ENCODE data around the gene BBOX1.

- TF ChIP-seq ZBTB7A (IDR thresholded peaks at IDR 0.05; ENCODE audit: low read depth) (no peak), FOXM1 (IDR thresholded peaks at IDR 0.05; ENCODE audit: borderline replicate concordance, low read depth) (no peak), TEAD4 (IDR thresholded peaks at IDR 0.05) (no peak), MAX (IDR thresholded peaks at IDR 0.05) (no peak), YY1 (IDR thresholded peaks at IDR 0.05; ENCODE audit: low read depth) (no peak), TAF1 (IDR thresholded peaks at IDR 0.05; ENCODE audit: low read depth) (no peak), TCF12 (IDR thresholded peaks at IDR 0.05; ENCODE audit: low read depth) (no peak), CREB1 (IDR thresholded peaks at IDR 0.05; ENCODE audit: low read depth) (no peak), EP300 (IDR thresholded peaks at IDR 0.05; ENCODE audit: borderline replicate concordance) (no peak), CEBPB (IDR thresholded peaks at IDR 0.05) (no peak), RAD21 (IDR thresholded peaks at IDR 0.05; ENCODE audit: low read depth) (no peak), EGR1 (IDR thresholded peaks at IDR 0.05) (no peak), USF1 (IDR thresholded peaks at IDR 0.05) (no peak)
- TF ChIP-seq, protein P1, sequence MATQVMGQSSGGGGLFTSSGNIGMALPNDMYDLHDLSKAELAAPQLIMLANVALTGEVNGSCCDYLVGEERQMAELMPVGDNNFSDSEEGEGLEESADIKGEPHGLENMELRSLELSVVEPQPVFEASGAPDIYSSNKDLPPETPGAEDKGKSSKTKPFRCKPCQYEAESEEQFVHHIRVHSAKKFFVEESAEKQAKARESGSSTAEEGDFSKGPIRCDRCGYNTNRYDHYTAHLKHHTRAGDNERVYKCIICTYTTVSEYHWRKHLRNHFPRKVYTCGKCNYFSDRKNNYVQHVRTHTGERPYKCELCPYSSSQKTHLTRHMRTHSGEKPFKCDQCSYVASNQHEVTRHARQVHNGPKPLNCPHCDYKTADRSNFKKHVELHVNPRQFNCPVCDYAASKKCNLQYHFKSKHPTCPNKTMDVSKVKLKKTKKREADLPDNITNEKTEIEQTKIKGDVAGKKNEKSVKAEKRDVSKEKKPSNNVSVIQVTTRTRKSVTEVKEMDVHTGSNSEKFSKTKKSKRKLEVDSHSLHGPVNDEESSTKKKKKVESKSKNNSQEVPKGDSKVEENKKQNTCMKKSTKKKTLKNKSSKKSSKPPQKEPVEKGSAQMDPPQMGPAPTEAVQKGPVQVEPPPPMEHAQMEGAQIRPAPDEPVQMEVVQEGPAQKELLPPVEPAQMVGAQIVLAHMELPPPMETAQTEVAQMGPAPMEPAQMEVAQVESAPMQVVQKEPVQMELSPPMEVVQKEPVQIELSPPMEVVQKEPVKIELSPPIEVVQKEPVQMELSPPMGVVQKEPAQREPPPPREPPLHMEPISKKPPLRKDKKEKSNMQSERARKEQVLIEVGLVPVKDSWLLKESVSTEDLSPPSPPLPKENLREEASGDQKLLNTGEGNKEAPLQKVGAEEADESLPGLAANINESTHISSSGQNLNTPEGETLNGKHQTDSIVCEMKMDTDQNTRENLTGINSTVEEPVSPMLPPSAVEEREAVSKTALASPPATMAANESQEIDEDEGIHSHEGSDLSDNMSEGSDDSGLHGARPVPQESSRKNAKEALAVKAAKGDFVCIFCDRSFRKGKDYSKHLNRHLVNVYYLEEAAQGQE (IDR thresholded peaks at IDR 0.05; ENCODE audit: low read depth), result no peak
Observed at GRCh38 chr11:27059431-27059830, 18.8 kb downstream of the BBOX1 start.

Measured in Ishikawa (cell line).